Osteocyte (in vitro differentiated cells): ENCODE data around the gene POLR2B. TPM values are rescaled to one million over a fixed set of nuclear protein-coding genes. Genes with fewer than 3 reads are reported as not detected.

Experiments
- DNase-seq: peaks from one replicate; pipeline ENCODE4 v3.0.0; 2021; ENCODE audit warnings: mixed read lengths; ENCODE audit not compliant: unreplicated experiment; ENCODE audit errors: extremely low spot score
- H3K27ac Mint-ChIP-seq: one replicate; pipeline ENCODE4 v1.8.0; 2021; ENCODE audit warnings: mild to moderate bottlenecking, mixed read lengths; ENCODE audit not compliant: unreplicated experiment
- H3K27me3 Mint-ChIP-seq: one replicate; pipeline ENCODE4 v1.8.0; 2021; ENCODE audit warnings: mixed read lengths; ENCODE audit not compliant: unreplicated experiment
- H3K36me3 Mint-ChIP-seq: one replicate; pipeline ENCODE4 v1.8.0; 2021; ENCODE audit warnings: mixed read lengths; ENCODE audit not compliant: unreplicated experiment
- H3K4me1 Mint-ChIP-seq: one replicate; pipeline ENCODE4 v1.8.0; 2021; ENCODE audit warnings: mixed read lengths; ENCODE audit not compliant: unreplicated experiment
- H3K4me3 Mint-ChIP-seq: one replicate; pipeline ENCODE4 v1.8.0; 2021; ENCODE audit warnings: mild to moderate bottlenecking, moderate library complexity, mixed read lengths; ENCODE audit not compliant: unreplicated experiment
- H3K9me3 Mint-ChIP-seq: one replicate; pipeline ENCODE4 v1.8.0; 2021; ENCODE audit warnings: mixed read lengths; ENCODE audit not compliant: unreplicated experiment
- total RNA-seq: library from RNA; stranded (reverse); gene quantifications from 2 replicates; pipeline ENCODE4 v1.2.1, GENCODE V29; 2021
- TF ChIP-seq, protein P1 (sequence below): fragments of 200-600 bp; sonication (generic); IDR thresholded peaks from 2 replicates; pipeline ENCODE4 v1.5.0; 2021; ENCODE audit warnings: antibody characterized with exemption, mild to moderate bottlenecking, moderate library complexity

Gene POLR2B
- total RNA-seq, 1 donor from 2014 or later: 74.2 TPM

DNA sequence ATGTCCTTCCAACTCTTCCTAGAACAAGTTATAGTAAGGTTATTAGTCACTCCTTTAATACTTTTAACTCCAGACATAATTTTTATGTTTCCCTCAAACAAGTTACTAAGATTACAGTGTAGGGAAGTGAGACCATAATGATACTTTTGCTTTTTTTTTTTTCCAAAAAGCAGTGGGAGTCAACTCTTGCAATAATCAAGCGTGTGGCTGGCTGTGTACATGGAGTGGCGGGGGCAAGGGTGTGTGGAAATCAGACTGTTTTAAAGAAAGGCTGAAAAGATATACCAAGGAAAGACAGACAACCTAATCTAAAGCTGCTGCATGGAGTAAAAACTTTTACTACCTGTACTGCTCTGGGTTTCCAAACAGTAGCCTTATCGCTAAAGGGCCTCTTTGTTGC, 5.4 kb upstream of the POLR2B start:
- H3K4me1 Mint-ChIP-seq: peaks cover 16% of the 10 kb centered on the region
- H3K27ac Mint-ChIP-seq: no peak overlapping the region
- H3K4me3 Mint-ChIP-seq: no peak overlapping the region
- TF ChIP-seq, protein P1, sequence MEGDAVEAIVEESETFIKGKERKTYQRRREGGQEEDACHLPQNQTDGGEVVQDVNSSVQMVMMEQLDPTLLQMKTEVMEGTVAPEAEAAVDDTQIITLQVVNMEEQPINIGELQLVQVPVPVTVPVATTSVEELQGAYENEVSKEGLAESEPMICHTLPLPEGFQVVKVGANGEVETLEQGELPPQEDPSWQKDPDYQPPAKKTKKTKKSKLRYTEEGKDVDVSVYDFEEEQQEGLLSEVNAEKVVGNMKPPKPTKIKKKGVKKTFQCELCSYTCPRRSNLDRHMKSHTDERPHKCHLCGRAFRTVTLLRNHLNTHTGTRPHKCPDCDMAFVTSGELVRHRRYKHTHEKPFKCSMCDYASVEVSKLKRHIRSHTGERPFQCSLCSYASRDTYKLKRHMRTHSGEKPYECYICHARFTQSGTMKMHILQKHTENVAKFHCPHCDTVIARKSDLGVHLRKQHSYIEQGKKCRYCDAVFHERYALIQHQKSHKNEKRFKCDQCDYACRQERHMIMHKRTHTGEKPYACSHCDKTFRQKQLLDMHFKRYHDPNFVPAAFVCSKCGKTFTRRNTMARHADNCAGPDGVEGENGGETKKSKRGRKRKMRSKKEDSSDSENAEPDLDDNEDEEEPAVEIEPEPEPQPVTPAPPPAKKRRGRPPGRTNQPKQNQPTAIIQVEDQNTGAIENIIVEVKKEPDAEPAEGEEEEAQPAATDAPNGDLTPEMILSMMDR: no peak
- H3K36me3 Mint-ChIP-seq: peaks cover 38% of the 10 kb centered on the region
- DNase-seq: no peak
- H3K27me3 Mint-ChIP-seq: no peaks in the 10 kb centered on the region
- peaks cover 5% of the 10 kb centered on the region for H3K9me3 Mint-ChIP-seq

DNA sequence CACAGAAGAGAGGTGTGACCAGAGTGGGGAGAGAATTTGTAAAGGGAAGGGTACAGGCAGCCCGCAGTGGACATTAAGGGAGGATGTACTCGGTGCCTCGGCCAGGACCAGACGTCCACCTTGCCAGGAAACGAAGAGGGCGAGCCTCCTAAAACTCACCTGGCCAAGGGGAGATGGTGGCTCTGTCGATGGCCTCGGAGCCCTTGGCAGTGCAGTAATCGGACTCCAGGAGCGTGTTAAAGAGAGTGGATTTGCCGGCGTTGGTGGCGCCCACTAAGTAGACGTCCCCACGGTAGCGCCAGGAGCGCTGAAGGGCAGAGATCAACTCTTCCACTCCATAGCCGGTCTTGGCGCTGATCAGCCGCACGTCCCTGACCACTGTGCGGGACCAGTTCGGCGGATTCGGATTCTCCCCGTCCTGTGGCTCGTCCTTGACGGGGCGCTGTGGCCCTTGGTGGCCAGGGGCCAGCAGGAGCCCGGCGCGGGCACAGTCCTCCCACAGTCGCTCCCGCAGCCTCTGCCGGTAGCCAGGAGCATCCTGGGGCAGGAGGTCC, 2.3 kb upstream of the POLR2B start:
- Mint-ChIP-seq H3K27ac (peak overlapping the region; percentile 76), H3K27me3 (no peaks in the 10 kb centered on the region), H3K4me1 (peaks cover 35% of the 10 kb centered on the region), H3K4me3 (peak overlapping the region; percentile 98), H3K36me3 (peaks cover 26% of the 10 kb centered on the region), H3K9me3 (peaks cover 5% of the 10 kb centered on the region)
- TF ChIP-seq, protein P1: no peak
- DNase-seq: no peak

DNA sequence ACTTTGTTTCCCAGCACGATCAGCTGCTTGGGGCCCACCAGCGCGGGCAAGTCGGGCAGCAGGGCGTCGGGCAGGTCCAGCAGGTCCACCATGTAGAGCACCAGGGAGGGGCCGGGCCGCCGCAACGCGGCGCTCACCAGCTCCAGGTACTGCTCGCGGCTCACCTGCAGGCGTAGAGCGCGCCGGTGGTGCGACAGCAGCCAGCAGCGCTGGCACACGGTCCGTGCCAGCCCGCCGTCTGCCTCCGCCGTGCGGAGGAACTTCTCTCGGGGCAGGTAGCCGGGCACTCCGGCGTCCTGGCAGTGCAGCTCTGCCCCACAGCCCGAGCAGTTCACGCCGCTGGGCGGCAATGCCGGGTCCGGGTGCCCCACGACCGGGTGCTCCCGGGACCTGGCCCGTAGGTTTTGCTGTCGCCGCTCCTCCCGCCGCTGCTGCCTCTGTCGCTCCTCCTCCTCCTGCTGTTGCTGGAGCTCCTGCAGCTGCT, 1.8 kb upstream of the POLR2B start:
- peak overlapping the region; percentile 98 for H3K4me3 Mint-ChIP-seq

DNA sequence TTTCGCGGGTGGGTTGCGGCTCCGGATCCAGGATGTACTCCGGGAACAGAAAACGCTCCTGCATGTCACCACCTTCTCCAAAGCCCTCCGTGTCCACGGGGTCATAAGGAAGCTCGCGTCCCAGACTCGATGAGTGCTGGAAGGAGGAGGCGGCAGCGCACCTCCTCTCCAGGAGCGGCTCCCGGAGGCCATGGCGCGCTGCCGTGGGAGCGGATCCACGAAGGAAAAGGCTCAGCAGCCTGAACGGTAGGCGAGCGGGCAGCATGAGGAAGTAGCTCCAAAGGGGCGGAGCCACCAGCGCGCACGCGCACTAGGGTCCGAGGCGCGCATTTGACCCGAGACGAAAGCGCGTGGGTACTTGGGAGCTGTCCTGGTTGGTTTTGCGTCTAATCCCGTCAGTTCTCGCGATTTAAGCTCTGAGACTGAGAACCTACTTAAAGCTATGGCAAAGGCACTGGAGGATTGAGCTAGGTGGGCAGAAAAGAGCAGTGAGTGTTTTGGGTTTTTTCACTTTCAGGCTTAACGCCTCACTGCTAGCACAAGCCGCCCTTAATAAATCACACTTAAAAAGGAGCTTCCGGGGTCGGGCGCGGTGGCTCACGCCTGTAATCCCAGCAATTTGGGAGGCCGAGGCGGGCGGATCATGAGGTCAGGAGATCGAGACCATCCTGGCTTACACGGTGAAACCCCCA, 1.2 kb upstream of the POLR2B start, which contains the start of gene NOA1:
Gene NOA1, minus strand, starts transcription at position 286 of the 692 bp plus-strand sequence. Its CDS starts 21 bp downstream, at position 265.
- Mint-ChIP-seq H3K4me3 (peak within 1 kb of the TSS; percentile 98), H3K9me3 (peaks cover 5% of the 10 kb centered on the region), H3K27ac (peak within 1 kb of the TSS; percentile 97), H3K36me3 (peaks cover 18% of the 10 kb centered on the region), H3K4me1 (peaks cover 45% of the 10 kb centered on the region), H3K27me3 (no peaks in the 10 kb centered on the region)
- DNase-seq: peak; percentile 99
- TF ChIP-seq, protein P1: no peak

More for the DNA sequence above, 1.8 kb upstream of the POLR2B start:
- H3K27me3 Mint-ChIP-seq: no peaks in the 10 kb centered on the region
- TF ChIP-seq, protein P1: no peak
- peaks cover 40% of the 10 kb centered on the region for H3K4me1 Mint-ChIP-seq
- H3K36me3 Mint-ChIP-seq: peaks cover 24% of the 10 kb centered on the region
- H3K27ac Mint-ChIP-seq: peak overlapping the region; percentile 97
- peaks cover 5% of the 10 kb centered on the region for H3K9me3 Mint-ChIP-seq
- DNase-seq: peak; percentile 85

DNA sequence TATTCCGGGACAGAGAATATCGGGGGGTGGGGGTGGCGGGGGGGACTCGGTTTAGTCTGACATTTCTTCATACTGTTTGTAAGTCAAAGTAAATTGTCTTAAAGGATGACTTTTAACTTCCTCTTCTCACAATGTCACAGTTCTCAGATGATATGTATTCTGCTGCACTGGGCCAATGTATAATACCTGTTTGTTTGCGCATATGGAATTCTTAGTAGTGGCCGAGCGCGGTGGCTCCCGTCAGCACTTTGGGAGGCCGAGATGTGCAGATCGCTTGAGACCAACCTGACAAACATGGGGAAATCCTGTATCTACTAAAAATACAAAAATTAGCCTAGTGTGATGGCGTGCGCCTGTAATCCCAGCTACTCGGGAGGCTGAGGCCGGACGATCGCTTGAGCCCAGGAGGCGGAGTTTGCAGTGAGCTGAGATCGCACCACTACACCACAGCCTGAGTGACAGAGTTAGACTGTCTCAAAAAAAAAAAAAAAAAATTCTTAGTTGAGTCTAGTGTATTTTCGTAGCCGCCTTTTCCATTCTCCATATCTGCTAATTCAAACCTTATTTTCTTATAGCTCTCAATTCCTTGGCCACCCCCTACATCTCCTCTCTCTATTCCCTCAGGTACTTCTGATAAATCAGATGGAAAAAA, 851 bp downstream of the POLR2B start:
- Mint-ChIP-seq H3K36me3 (peaks cover 4% of the 10 kb centered on the region), H3K4me1 (peaks cover 48% of the 10 kb centered on the region), H3K27ac (peak overlapping the region; percentile 97), H3K9me3 (no peaks in the 10 kb centered on the region), H3K27me3 (no peaks in the 10 kb centered on the region), H3K4me3 (peak overlapping the region; percentile 98)
- TF ChIP-seq, protein P1: no peak
- no peak for DNase-seq
